Measurements from ENCODE around the gene GRIA3.

GRCh38 chrX:123513585-123514278 is 329.7 kb downstream of the GRIA3 start:
- TF ChIP-seq CTCF (IDR thresholded peaks at IDR 0.05) (no peak), ZFX (IDR thresholded peaks at IDR 0.05; ENCODE audit: borderline replicate concordance) (no peak)
